ENCODE results near the gene ST8SIA6.
"Not testable (repeated sequence)": the region's sequence is repeated elsewhere in the genome, so short reads cannot be mapped to it uniquely, and the experiment has no call there.

ST8SIA6 gene

GRCh38 chr10:17457083-17457482, 2.7 kb upstream of the ST8SIA6 start:
- no peak for DNase-seq (ENCODE audit: low spot score)

- no peak for DNase-seq (ENCODE audit: low spot score)
Observed at GRCh38 chr10:17456032-17456548, 1.7 kb upstream of the ST8SIA6 start.

- DNase-seq (ENCODE audit: low spot score): no peak
Observed at GRCh38 chr10:17455015-17455520, 673 bp upstream of the ST8SIA6 start.

- peak; percentile 70 for DNase-seq (ENCODE audit: low spot score)
Observed at GRCh38 chr10:17453373-17454091, 863 bp downstream of the ST8SIA6 start.

- no peak for DNase-seq (ENCODE audit: low spot score)
Observed at GRCh38 chr10:17453035-17453372, 1.4 kb downstream of the ST8SIA6 start.

GRCh38 chr10:17452060-17452841, 2.1 kb downstream of the ST8SIA6 start:
- no peak for DNase-seq (ENCODE audit: low spot score)

- no peak for DNase-seq (ENCODE audit: low spot score)
Observed at GRCh38 chr10:17450024-17450423, 4.4 kb downstream of the ST8SIA6 start.

GRCh38 chr10:17445400-17445998, 8.9 kb downstream of the ST8SIA6 start:
- no peak for DNase-seq (ENCODE audit: low spot score)

GRCh38 chr10:17444388-17444714, 10.0 kb downstream of the ST8SIA6 start:
- no peak for DNase-seq (ENCODE audit: low spot score)

GRCh38 chr10:17443707-17444387, 10.5 kb downstream of the ST8SIA6 start:
- DNase-seq (ENCODE audit: low spot score): no peak

GRCh38 chr10:17438583-17438982, 15.8 kb downstream of the ST8SIA6 start:
- no peak for DNase-seq (ENCODE audit: low spot score)

- DNase-seq (ENCODE audit: low spot score): not testable (repeated sequence)
Observed at GRCh38 chr10:17436578-17436977, 17.8 kb downstream of the ST8SIA6 start.

GRCh38 chr10:17435953-17436352, 18.4 kb downstream of the ST8SIA6 start:
- no peak for DNase-seq (ENCODE audit: low spot score)

- DNase-seq (ENCODE audit: low spot score): no peak
Observed at GRCh38 chr10:17435187-17435586, 19.2 kb downstream of the ST8SIA6 start.

GRCh38 chr10:17432723-17433122, 21.7 kb downstream of the ST8SIA6 start:
- DNase-seq (ENCODE audit: low spot score): no peak

GRCh38 chr10:17431871-17432311, 22.5 kb downstream of the ST8SIA6 start:
- DNase-seq (ENCODE audit: low spot score): no peak

GRCh38 chr10:17430647-17431355, 23.6 kb downstream of the ST8SIA6 start:
- peak; percentile 79 for DNase-seq (ENCODE audit: low spot score)

GRCh38 chr10:17429490-17429889, 24.9 kb downstream of the ST8SIA6 start:
- no peak for DNase-seq (ENCODE audit: low spot score)

- DNase-seq (ENCODE audit: low spot score): no peak
Observed at GRCh38 chr10:17428351-17429097, 25.9 kb downstream of the ST8SIA6 start.

- DNase-seq (ENCODE audit: low spot score): no peak
Observed at GRCh38 chr10:17427666-17428350, 26.6 kb downstream of the ST8SIA6 start.

Data from left forelimb (tissue), 1 donor.